ENCODE data around the gene CCDC91. TPM values are rescaled to one million over a fixed set of nuclear protein-coding genes. Genes with fewer than 3 reads are reported as not detected.

CCDC91 gene
- total and polyA plus RNA-seq, 2 of the 4 experiments (the other 2 are of a cell fraction) = 8.6 to 14.7 TPM

- H3K27ac ChIP-seq (ENCODE audit: insufficient read depth, low read length) = no peak overlapping the region
- no peak overlapping the region for H3K14ac ChIP-seq (replicated peaks; ENCODE audit: low read depth, low read length)
- in situ Hi-C loops (cut with MboI; ENCODE audit: low sequenced_read_pairs) (no loop called here), intact Hi-C loops (cut with micrococcal nuclease) (no loop called here), dilution Hi-C loops (cut with HindIII; ENCODE audit: low sequenced_read_pairs, unreplicated experiment) (no loop called here)
- no peak overlapping the region for H2BK5ac ChIP-seq (ENCODE audit: low read depth, low read length, poor library complexity, severe bottlenecking)
- H2AFZ ChIP-seq (replicated peaks; ENCODE audit: low read length, poor library complexity) = no peak overlapping the region
- no peak overlapping the region for H4K5ac ChIP-seq (ENCODE audit: low read depth, low read length)
- H3K27me3 ChIP-seq (ENCODE audit: control insufficient read depth, insufficient read depth, low read length) = no peaks in the 10 kb centered on the region
- H3K4me2 ChIP-seq (ENCODE audit: low read depth, low read length) = no peak overlapping the region
- no peaks in the 10 kb centered on the region for H4K20me1 ChIP-seq (ENCODE audit: insufficient read depth, low read length)
- H3K36me3 ChIP-seq (ENCODE audit: control insufficient read depth, insufficient read depth, low read length) = no peaks in the 10 kb centered on the region
- H3K9me3 ChIP-seq (ENCODE audit: control insufficient read depth, insufficient read depth, low read length) = no peaks in the 10 kb centered on the region
- ChIA-PET POLR2A (ENCODE audit: unreplicated experiment) (no interaction called here), CTCF (no interaction called here)
- no peak overlapping the region for H3K9ac ChIP-seq (ENCODE audit: low read depth, low read length)
- H2BK15ac ChIP-seq (ENCODE audit: low read depth, low read length) = no peak overlapping the region
- H3K4me1 ChIP-seq (ENCODE audit: control insufficient read depth, insufficient read depth, low read length) = no peaks in the 10 kb centered on the region
- H4K8ac ChIP-seq (ENCODE audit: low read depth in 2 of 2, low read length in 2 of 2) = no peak overlapping the region
- no peak overlapping the region for H2AK9ac ChIP-seq (replicated peaks; ENCODE audit: low read depth, low read length, poor library complexity)
- H2BK20ac ChIP-seq (ENCODE audit: low read depth, low read length) = no peak overlapping the region
- no peak overlapping the region for H3K23ac ChIP-seq (ENCODE audit: low read depth, low read length)
- no TSS peak for BruUV-seq (replicated peaks)
- ATAC-seq (ENCODE audit: low read depth) = no peak
- WGBS, 2 experiments (ENCODE audit: extremely low coverage in 2 of 2, insufficient read length in 1 of 2) = no CpG with 5 or more reads among the region's 2 CpGs
- no peak overlapping the region for H3K56ac ChIP-seq (ENCODE audit: extremely low read depth, insufficient read depth, low read length)
- H3K9me1 ChIP-seq (ENCODE audit: insufficient read depth, low read length) = no peaks in the 10 kb centered on the region
- no peak for DNase-seq
- no peaks in the 10 kb centered on the region; a peak in 1 of 4 replicates for H3K79me1 ChIP-seq (ENCODE audit: low read depth in 1 of 2, low read length in 2 of 2)
- H3K18ac ChIP-seq (ENCODE audit: low read depth, low read length) = no peak overlapping the region
- H3K4me3 ChIP-seq (ENCODE audit: insufficient read depth, low read depth, low read length) = no peak overlapping the region
- no peak overlapping the region for H2AK5ac ChIP-seq (ENCODE audit: low read depth, low read length)
- no peak overlapping the region for H4K91ac ChIP-seq (ENCODE audit: insufficient read depth, low read depth, low read length)
- H2BK120ac ChIP-seq (ENCODE audit: low read depth, low read length) = no peak overlapping the region
- TF ChIP-seq NFE2L2 (IDR thresholded peaks at IDR 0.05; ENCODE audit: low read depth, low read length) = no peak
- no peak for TF ChIP-seq BHLHE40 (IDR thresholded peaks at IDR 0.05; ENCODE audit: low read depth, low read length)
- TF ChIP-seq CHD1 (IDR thresholded peaks at IDR 0.05; ENCODE audit: low read depth, low read length) = no peak
- no peak for TF ChIP-seq RFX5 (IDR thresholded peaks at IDR 0.05; ENCODE audit: low read depth, low read length)
- TF ChIP-seq RCOR1 (IDR thresholded peaks at IDR 0.05; ENCODE audit: insufficient replicate concordance, low read length) = no peak
- TF ChIP-seq MAZ (IDR thresholded peaks at IDR 0.05; ENCODE audit: borderline replicate concordance, low read depth, low read length) = no peak
- TF ChIP-seq FOS (IDR thresholded peaks at IDR 0.05; ENCODE audit: low read depth, low read length) = no peak
- no peak for TF ChIP-seq POLR2A (IDR thresholded peaks at IDR 0.05; ENCODE audit: low read depth, low read length)
- TF ChIP-seq, protein P1, sequence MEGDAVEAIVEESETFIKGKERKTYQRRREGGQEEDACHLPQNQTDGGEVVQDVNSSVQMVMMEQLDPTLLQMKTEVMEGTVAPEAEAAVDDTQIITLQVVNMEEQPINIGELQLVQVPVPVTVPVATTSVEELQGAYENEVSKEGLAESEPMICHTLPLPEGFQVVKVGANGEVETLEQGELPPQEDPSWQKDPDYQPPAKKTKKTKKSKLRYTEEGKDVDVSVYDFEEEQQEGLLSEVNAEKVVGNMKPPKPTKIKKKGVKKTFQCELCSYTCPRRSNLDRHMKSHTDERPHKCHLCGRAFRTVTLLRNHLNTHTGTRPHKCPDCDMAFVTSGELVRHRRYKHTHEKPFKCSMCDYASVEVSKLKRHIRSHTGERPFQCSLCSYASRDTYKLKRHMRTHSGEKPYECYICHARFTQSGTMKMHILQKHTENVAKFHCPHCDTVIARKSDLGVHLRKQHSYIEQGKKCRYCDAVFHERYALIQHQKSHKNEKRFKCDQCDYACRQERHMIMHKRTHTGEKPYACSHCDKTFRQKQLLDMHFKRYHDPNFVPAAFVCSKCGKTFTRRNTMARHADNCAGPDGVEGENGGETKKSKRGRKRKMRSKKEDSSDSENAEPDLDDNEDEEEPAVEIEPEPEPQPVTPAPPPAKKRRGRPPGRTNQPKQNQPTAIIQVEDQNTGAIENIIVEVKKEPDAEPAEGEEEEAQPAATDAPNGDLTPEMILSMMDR (conservative IDR thresholded peaks at IDR 0.05; ENCODE audit: low read depth, low read length) = no peak
- no peak for TF ChIP-seq RAD21 (IDR thresholded peaks at IDR 0.05; ENCODE audit: low read length)
- TF ChIP-seq MAFK (IDR thresholded peaks at IDR 0.05; ENCODE audit: low read depth, low read length) = no peak
- TF ChIP-seq, protein P2, sequence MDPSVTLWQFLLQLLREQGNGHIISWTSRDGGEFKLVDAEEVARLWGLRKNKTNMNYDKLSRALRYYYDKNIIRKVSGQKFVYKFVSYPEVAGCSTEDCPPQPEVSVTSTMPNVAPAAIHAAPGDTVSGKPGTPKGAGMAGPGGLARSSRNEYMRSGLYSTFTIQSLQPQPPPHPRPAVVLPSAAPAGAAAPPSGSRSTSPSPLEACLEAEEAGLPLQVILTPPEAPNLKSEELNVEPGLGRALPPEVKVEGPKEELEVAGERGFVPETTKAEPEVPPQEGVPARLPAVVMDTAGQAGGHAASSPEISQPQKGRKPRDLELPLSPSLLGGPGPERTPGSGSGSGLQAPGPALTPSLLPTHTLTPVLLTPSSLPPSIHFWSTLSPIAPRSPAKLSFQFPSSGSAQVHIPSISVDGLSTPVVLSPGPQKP (IDR thresholded peaks at IDR 0.05; ENCODE audit: borderline replicate concordance, low read depth, low read length) = no peak
- no peak for TF ChIP-seq CEBPB (IDR thresholded peaks at IDR 0.05; ENCODE audit: low read depth, low read length)
- TF ChIP-seq, protein P3, sequence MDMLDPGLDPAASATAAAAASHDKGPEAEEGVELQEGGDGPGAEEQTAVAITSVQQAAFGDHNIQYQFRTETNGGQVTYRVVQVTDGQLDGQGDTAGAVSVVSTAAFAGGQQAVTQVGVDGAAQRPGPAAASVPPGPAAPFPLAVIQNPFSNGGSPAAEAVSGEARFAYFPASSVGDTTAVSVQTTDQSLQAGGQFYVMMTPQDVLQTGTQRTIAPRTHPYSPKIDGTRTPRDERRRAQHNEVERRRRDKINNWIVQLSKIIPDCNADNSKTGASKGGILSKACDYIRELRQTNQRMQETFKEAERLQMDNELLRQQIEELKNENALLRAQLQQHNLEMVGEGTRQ (IDR thresholded peaks at IDR 0.05; ENCODE audit: low read depth, low read length) = no peak
- TF ChIP-seq SMC3 (IDR thresholded peaks at IDR 0.05; ENCODE audit: low read depth, low read length) = no peak
- no peak for TF ChIP-seq MXI1 (IDR thresholded peaks at IDR 0.05; ENCODE audit: borderline replicate concordance, low read depth, low read length)
- H3K4ac ChIP-seq (ENCODE audit: low read depth, low read length) = no peak overlapping the region
Observed at GRCh38 chr12:28360253-28360652, 170.0 kb downstream of the CCDC91 start.

Measured in IMR-90 (cell line).